GM12873 (cell line): ENCODE data around the gene BASP1.

Experiments
- CTCF ChIP-seq: IDR thresholded peaks from 2 replicates; pipeline ENCODE4 v1.5.1; 2012; ENCODE audit warnings: low read depth, mild to moderate bottlenecking, moderate library complexity, low read length, control low read depth; ENCODE audit not compliant: insufficient read depth; ENCODE audit errors: missing control alignments

Gene BASP1

GRCh38 chr5:17219469-17219868 is 2.0 kb downstream of the BASP1 start:
- TF ChIP-seq CTCF = no peak

- TF ChIP-seq CTCF = no peak
These were observed 2.6 kb downstream of the BASP1 start for GRCh38 chr5:17219992-17220391.

- TF ChIP-seq CTCF = no peak
These were observed 3.0 kb downstream of the BASP1 start for GRCh38 chr5:17220469-17220868.

- no peak for TF ChIP-seq CTCF
These were observed 4.6 kb downstream of the BASP1 start for GRCh38 chr5:17221843-17222636.

- TF ChIP-seq CTCF = no peak
These were observed 5.2 kb downstream of the BASP1 start for GRCh38 chr5:17222664-17223063.

GRCh38 chr5:17223367-17224185 is 6.1 kb downstream of the BASP1 start:
- no peak for TF ChIP-seq CTCF

GRCh38 chr5:17224858-17225511 is 7.6 kb downstream of the BASP1 start:
- TF ChIP-seq CTCF = no peak
